A549 (cell line): ENCODE measurements around the gene TACR1.

ENCODE experiments used
- CTCF ChIP-seq: fragments of >200 bp; sonication (Bioruptor Twin); formaldehyde crosslinking; IDR thresholded peaks from 3 replicates; pipeline ENCODE4 v1.5.1; 2016
- FOSB ChIP-seq: fragments of 250-450 bp; sonication (Bioruptor Pico); IDR thresholded peaks from 2 replicates; pipeline ENCODE4 v1.5.0; 2020; ENCODE audit warnings: mild to moderate bottlenecking, moderate library complexity
- GATA3 ChIP-seq: IDR thresholded peaks from 2 replicates; pipeline ENCODE4 v1.6.1; 2012; ENCODE audit warnings: borderline replicate concordance
- MAX ChIP-seq: IDR thresholded peaks from 2 replicates; pipeline ENCODE4 v1.6.1; 2012
- POLR2A ChIP-seq: IDR thresholded peaks from 2 replicates; pipeline ENCODE4 v1.6.1; 2012; ENCODE audit warnings: mild to moderate bottlenecking, low read length
- RFX5 ChIP-seq: fragments of 450-650 bp; IDR thresholded peaks from 2 replicates; pipeline ENCODE4 v1.7.1; 2014; ENCODE audit warnings: antibody characterized with exemption, mild to moderate bottlenecking, moderate library complexity
- ZFP36 ChIP-seq: fragments of 450-650 bp; IDR thresholded peaks from 2 replicates; pipeline ENCODE4 v1.6.1; 2014; ENCODE audit warnings: borderline replicate concordance; ENCODE audit not compliant: partially characterized antibody
- ZNF302 ChIP-seq: fragments of 250-450 bp; sonication (Bioruptor Pico); IDR thresholded peaks from 2 replicates; pipeline ENCODE4 v1.9.0; 2021; ENCODE audit warnings: inconsistent platforms, mild to moderate bottlenecking, moderate library complexity

GRCh38 chr2:75079575-75079974 lies 119.7 kb downstream of the TACR1 start:
- no peak for TF ChIP-seq CTCF
- TF ChIP-seq RFX5 = no peak
- no peak for TF ChIP-seq MAX
- no peak for TF ChIP-seq ZNF302 (CRISPR knock-in tag)
- TF ChIP-seq FOSB (CRISPR knock-in tag) = no peak
- TF ChIP-seq GATA3 = no peak
- no peak for TF ChIP-seq ZFP36
- TF ChIP-seq POLR2A = no peak
